GM18868 (cell line): ENCODE results near the gene DUS1L.

Experiments used
- ATAC-seq: cut with Tn5 transposase; IDR thresholded peaks from one replicate; pipeline ENCODE4 v1.9.1; 2021; ENCODE audit warnings: mild to moderate bottlenecking, moderate library complexity; ENCODE audit not compliant: unreplicated experiment

The DUS1L gene

DNA sequence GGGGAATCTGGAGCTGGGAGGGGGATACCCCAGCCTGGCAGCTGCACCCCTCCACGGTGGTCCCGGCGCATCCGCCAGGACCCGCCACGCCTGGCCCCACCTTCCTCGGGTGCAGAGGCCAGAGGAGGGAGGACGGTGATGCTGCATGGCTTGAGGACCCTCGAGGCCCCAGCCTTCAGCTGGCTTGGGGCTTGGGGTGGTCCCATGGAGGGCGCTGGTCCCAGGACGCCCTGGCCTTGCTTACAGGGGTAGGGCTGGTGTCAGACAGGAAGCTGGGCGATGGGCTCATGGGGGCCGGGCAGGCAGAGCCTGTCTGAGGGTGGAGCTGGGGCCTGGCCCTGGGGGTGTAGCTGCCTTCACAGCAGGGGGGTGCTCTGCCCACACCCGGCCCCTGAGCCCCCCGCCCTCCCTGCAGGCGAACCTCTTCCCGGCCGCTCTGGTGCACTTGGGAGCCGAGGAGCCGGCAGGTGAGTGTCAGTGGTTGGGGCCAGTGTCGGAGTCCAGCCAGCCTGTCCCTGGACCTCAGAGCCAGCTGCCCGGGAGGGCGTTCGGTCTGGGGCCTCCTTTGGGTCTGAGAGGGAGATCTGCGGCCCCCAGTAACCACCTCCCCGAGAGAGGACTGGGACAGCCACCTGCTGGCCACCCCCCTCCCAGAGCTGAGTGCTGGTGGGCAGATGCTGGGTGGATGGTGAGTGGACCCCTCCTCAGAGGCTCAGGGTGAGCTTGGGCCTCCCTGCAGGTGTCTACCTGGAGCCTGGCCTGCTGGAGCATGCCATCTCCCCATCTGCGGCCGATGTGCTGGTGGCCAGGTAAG is 49.3 kb downstream of the DUS1L start:
- ATAC-seq = no peak

DNA sequence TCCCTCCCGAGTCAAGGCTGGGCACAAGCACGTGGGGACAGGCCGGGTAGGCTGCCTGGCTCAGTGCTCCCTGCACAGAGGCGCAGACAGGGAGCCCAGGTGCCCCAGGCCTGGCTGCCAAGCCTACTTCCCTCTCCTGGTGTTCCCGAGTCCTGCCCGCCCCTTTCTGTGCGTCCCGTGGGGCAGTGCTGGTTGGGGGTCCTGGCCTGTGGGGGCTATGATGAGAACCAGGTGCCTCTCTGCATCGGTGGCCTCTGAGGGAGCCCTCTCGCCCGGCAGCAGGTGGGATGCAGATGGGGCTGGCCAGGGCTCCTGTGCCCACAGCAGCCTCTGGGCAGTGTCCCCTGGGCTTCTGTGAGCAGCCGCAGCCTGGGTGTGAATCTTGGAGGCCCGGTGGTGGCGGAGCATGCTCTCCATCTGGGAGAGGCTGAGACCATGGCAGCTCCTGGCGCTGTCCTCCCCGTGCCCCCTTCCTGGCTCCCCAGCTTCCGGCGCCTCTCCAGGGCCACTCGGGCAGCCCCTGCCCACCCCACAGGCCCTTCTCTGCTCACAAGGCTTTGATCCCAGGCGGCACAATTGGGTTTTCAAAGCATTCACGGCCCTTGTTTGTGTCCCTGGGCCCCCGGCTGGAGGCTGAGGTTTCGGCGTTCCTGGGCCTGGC is 50.2 kb downstream of the DUS1L start:
- no peak for ATAC-seq

DNA sequence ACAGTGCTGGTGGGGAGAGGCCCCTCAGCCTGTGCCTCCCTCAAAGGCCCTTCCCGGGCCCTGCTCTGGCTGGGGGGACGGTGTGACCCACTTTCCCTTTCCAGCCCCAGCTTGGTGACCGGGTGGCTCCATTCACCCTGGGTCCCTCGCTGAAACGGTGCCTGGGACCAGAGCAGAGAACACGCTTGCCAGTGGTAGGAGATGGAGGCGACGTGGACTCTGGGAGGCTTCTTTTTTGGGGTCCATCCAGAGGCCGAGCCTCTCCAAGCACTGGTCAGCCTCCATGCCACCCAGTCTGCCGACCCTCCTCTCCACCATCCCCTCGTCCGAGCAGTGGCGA is 50.7 kb downstream of the DUS1L start:
- no peak for ATAC-seq

DNA sequence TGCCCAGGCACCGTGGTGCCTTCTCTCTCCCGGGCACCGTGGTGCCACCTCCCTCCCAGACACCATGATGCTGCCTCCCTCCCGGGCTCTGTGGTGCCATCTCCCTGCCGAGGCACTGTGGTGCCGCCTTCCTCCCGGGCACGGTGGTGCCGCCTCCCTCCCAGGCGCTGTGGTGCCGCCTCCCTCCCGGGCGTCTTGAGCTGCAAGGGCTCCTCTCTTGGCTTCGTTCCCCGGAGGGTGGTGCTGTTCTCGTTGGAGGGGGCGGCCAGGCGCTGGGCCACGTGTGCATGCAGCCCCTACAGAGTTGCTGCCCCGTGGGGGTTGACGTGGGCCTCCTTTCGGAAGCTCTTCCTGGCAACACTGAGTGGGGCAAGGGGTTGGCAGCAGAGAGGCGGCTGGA is 51.2 kb downstream of the DUS1L start:
- ATAC-seq = no peak

DNA sequence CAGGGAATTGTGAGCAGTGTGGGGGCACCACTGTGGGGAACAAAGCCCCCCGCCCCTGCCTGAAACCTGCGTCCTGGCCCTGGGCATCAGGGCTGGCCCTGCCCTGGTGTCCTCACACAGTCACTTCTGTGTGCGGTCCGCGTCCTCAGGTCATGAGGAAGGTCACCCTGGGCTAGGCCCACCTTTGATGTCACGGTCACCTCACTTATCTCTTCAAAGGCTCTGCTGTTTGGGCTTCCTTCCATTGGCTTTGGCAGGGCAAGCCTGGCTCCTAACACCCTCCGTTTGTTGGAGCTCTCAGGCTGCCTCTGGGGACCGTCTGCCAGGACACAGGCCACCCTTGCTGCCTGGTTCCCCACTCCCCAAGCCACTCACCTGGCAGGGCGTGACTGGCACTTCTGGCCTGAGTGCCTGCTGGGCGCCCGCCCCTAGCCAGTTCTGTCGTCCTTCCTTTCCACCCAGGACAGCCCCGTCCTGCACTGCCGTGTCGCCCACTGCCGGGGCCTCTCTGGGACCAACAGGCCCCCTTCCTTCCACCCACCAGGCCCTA is 51.8 kb downstream of the DUS1L start:
- ATAC-seq = no peak

DNA sequence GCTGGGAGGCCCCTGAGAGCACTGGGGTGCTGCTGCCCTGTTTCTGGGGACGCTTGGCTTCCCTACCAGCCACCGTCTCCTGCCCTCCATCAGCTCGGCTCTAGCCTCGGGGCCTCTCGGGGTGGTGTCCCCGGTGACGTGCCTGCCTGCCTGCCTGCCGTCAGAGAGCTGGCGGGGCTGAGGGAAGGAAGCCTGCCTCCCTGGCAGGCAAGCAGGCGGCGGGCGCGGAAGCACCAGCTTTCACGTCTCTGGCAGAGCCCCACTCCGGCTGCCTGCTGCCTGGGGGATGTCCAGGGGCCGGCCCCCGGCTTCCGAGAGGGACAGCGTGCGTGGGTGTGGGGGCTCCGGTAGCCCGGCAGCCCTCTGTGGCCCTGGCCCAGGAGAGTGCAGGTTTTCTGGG is 52.3 kb downstream of the DUS1L start:
- ATAC-seq = no peak

DNA sequence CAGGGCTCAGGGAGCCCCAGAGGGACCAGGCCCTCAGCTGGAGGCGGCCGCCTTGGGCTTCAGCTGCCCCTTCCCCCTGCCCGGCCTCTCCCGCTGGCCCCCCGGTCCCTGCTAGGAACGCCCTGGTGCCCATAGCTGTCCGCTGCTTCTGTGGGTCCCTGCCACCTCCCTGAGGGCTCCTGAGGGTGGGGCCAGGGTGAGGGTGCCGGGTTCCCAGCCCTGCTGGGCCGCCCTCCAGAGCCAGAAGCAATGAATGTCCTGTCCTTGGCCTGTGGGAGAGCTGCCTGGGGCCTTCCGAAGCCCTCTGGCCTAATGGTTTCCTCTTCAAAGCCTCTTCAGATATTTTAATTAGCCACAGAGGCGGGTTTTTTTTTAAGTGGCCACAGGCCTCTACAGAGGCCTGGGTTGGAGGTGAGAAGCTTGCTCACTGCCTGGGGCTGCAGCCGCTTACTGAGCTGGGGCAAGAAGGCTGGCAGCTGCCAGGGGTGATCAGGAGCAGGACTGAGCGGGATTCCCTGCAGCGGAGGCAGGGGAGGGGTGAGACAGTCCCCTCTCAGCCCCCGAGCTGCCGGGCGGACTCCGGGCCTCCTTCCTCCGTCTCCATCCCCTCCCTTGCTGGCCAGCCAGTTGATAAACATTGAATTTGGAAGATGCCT is 52.8 kb downstream of the DUS1L start:
- ATAC-seq = no peak

DNA sequence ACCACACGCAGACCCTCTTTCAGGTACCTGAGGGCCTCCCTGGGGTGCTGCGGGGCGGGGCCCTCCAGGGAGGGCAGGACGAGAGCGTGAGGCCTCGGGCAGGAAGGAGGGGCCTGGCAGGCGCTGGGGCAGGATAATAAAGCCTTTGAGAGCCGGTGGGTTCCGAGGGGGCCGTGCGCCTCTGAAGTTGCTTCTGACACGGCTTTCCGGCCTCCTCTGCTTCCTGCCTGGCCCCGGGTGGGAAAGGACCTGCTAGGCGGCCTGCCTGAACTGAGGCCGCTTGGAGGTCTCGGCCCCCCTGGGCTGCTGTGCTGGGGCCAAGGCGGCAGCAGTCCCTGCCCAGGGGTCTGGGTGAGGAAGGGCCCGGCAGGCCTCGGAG is 53.4 kb downstream of the DUS1L start:
- no peak for ATAC-seq

DNA sequence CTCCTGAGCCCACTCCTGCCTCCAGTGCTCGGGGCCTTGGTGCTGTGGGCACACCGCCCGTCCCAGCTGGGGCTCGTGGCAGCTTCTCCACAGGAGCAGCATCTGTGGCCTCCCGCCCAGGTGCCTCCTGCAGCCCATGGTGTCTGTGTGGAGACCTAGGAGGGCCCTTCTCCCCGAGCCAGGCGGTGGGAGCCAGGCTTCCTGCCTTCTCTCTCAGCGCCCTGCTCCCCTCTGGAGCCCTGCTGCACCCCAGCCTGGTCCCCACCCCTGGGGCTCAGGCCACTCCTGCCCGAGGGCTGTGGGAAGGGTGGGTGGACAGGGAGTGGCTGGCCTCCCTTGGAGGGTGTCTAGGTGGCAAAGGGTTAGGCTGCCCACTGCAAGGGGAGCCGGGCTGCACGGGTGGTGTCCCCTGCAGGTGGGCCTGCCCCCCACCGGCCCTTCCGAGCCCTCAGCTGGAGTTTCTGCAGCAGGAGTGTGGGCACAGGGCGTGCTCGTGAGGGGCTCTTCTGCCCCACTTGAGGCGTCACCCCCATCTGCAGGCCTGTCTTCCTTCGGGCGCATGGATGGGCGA is 53.9 kb downstream of the DUS1L start:
- ATAC-seq = no peak

DNA sequence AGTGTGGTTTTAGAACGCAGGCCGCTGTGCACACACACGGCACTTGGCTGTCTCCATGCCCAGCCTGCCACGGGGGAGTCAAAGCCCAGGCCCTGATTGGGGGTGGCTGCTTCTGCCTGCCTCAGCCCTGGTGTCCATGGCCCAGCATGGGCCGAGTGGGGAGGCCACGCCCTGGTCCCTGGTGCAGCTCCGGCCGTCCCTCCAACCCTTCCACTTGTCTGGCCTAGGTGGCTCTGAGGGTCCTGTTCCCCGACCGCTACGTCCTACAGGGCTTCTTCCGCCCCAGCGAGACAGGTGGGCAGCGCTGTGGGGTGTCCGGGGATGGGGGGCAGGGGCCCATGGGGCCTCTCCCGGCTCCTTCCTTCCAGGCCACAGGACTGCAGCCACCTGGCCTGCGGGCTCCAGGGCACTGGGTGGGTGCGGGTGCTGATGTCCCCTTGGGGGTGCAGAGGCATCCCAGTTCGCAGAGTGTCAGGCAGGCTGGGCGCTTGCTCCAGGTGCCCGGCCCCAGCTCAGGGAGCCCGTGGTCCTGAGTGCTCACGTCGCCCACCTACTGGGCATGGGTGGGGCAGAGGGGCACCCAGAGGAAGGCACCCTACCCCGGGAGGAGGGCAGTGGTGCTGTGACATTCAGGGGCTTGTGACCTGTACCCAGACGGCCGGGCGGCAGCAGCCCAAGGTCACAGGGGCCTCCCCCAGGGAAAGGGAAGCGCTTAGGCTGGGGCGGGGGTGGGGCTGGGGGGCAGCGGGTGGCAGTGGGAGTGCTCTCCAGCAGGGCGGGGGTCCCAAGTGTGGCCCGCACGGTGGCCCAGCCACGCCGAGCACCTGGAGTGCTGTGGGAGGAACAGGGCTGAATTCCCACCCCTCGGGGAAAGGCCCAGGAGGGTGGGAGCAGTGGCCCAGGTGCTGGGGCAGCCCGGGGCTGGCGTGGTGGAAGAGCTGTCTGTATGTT is 54.8 kb downstream of the DUS1L start:
- ATAC-seq = no peak

DNA sequence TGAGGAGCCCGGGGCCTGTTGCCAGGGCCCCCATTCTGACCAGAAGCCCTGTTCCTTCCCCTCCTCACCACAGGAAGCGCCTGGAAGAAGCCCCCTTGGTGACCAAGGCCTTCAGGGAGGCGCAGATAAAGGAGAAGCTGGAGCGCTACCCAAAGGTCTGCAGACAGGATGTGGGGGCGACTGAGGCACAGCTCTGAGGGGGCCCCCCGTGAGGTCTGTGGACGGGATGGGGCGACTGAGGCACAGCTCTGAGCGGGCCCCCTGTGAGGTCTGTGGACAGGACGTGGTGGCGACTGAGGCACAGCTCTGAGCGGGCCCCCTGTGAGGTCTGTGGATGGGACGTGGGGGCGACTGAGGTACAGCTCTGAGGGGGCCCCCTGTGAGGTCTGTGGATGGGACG is 56.2 kb downstream of the DUS1L start:
- no peak for ATAC-seq

DNA sequence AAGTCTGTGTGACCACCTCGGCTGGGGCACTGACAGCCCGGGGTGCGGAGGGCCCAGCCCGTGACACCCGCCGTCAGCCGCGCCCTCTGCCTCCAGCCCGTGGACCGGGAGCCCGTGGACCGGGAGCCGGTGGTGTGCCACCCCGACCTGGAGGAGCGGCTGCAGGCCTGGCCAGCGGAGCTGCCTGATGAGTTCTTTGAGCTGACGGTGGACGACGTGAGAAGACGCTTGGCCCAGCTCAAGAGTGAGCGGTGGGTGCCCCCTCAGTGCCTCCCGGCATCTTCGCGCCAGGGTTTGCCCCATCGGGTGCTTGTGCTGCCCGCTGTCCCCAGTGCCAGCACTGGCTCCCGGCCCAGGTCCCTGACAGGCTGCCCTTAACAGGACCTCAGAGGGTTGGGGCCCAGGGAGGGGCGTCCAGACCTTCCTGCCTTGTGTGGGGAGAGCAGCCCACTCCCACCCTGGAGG is 56.6 kb downstream of the DUS1L start:
- no peak for ATAC-seq

DNA sequence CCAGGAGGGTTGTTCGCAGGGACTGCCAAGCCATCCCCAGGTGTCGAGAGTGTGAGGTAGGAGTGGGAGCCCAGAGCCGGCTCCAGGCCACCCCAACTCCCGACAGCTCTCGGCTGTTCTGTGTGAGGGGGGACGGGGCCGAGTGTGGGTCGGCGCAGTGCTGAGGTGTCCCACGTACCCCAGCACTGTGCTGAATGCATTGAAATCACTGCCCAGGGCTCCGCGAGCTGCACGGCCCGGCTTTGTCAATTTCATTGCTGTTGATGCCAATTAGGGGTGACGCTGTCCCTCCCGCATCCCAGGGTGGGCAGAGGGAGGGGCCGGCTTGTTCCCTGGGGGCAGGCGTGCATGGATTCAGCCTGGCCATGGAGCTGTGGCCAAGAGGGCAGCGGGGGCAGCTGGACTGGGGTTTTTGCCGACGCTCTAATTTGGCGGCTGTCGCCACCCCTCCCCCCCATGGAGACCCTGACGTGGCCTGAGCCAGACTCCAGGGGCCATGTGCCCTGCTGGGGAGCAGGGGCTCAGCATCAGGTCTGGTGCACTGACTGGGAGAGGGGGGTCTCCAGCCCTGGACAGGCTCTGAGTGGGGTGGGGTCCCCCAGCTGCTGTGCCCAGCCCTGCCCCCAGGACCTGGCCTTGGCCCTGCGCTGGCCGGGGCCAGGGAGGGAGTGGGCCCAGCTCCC is 57.2 kb downstream of the DUS1L start:
- ATAC-seq = no peak
